Right forelimb (tissue), 1 donor: ENCODE measurements around the gene GNAT3.

Experiments used
- DNase-seq: peaks from one replicate; pipeline ENCODE4 v3.0.0-alpha.2; 2018

GNAT3 gene

GRCh38 chr7:80414331-80414730, 97.5 kb downstream of the GNAT3 start:
- DNase-seq, result no peak

GRCh38 chr7:80413383-80413945, 98.4 kb downstream of the GNAT3 start:
- no peak for DNase-seq

GRCh38 chr7:80412842-80413241, 99.0 kb downstream of the GNAT3 start:
- no peak for DNase-seq

DNA sequence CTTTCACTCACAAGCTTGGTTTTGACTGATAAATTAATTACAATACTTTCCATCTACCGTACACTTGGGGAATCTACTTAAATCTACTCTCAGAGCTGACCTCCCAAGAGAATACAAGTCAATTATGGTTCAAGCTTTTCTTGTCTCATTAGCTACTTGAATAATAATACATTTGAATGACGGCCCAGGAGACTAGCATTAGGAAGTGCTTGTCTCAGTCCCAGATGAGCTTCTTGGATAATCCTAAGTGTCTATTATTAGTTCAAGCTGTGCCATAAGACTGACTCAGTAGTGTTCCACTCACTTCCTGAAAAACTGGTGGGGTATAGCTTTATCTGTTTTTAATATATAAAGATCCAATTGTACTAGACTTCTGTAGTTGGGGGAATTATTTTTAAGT, 100.2 kb downstream of the GNAT3 start:
- no peak for DNase-seq

GRCh38 chr7:80410081-80410480, 101.8 kb downstream of the GNAT3 start:
- no peak for DNase-seq
